ENCODE results near the gene IKZF2.

IKZF2 gene

DNA sequence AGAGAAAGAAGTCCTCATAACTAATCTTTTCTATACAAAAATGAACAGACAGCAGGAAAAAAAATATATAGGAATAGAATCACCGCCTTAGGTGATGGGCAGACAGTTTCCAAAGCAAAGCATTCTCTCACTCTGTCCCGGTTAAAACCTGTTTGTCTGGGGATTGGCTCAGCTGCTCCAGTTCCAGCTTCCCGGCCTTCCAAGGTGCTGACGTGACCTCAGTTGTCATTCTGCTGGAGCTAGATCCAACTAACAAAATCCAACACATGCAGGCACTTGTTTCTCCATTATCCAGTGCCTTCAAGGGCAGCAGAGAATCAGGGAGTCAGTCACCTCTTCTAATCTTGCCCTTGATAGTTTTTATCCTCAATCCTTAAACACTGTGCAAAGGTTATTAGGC is 52.8 kb downstream of the IKZF2 start:
- no peak for DNase-seq

GRCh38 chr2:213091765-213092164 is 59.6 kb downstream of the IKZF2 start:
- DNase-seq = no peak

DNA sequence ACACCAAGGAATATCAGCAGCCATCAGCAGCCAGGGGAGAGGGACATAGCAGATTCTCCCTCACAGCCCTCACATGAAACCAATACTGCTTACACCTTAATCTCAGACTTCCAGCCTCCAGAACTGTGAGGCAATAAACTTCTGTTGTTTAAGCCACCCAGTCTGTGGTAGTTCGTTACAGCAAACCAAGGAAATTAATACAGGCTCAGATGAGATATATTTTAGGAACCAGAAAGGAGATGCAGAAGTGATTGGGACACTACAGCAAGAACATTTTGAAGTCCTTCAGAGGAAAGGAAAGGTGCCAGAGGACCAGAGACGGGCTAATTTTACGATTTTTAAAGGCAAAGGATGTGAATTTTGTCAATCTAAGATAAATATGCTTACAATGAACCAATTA is 60.6 kb downstream of the IKZF2 start:
- no peak for DNase-seq

DNA sequence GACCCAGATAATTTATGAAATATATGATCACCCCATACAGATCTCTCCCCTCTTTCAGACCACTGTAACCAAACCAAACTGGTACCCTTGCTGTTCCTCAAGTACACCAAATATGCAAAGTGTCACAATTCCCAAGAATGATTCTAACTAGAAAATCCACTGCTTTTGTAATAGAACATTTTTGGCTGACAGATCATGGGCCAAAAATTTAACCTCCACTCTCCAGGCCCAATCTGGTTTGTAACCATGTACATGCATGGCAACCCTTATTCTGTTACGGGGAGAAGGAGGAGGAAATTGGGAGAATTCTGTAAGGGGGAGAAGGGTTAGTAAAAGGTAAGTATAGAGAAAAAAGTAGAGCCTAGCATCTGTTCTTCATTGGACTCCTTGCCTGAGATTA is 62.0 kb downstream of the IKZF2 start:
- DNase-seq = no peak

DNA sequence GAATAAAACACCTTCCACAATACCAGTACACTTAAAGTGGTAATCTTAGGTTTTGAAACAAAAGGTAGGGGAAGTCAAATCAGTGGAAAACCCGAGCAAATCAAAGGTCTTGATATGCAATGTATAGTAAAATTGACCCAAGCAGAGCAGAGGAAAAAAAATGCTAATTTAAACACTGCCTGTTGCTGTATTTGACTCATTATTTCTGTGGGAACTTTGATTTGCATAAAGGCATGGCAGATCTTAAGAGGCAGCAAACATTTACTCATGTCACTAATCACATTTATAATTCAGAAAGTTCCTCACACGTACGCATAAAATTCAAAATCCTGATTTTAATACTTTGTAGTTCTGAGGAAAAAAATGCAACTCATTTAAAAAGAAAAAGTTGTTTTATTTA is 64.4 kb downstream of the IKZF2 start:
- DNase-seq = no peak

- DNase-seq = no peak
These were observed 64.8 kb downstream of the IKZF2 start for GRCh38 chr2:213086571-213086970.

DNA sequence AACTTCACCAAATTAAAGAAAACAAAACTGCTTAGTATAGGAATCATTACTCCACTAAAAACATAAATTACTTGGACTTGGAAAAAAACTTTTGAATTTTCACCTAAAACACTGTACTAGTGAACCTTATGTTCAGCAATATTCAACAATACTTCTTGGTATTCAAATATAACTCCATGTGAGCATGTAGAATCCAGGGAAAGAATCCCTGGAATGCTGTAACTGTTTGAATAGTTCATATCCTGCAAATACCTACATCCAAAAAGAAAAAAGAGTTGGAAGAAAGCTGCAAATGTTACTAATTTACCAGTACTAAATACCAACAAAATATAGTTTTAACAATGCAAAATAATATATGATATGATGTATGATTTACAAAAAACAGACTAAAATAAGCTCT is 65.4 kb downstream of the IKZF2 start:
- no peak for DNase-seq

- no peak for DNase-seq
These were observed 65.9 kb downstream of the IKZF2 start for GRCh38 chr2:213085538-213085937.

- no peak for DNase-seq
These were observed 67.2 kb downstream of the IKZF2 start for GRCh38 chr2:213084261-213084660.

- no peak for DNase-seq
These were observed 70.3 kb downstream of the IKZF2 start for GRCh38 chr2:213080969-213081617.

DNA sequence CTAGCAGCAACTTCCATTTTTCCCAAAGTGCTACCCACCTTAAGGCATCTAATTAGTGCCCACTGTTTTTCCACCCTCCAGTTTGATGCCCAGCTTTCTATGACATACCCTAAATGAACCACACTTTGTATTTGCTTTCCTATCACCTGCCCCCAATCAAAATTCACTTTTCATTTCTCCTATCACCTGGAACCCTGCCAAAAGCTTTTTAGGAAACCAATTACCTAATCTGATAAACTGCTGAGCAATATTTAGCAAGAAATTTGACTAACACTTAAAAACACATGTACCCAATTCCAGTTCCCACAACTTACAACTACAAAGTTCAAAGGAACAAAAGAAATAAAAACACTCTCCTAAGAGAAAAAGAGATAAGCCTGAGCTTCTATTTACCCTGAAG is 71.7 kb downstream of the IKZF2 start:
- DNase-seq = no peak

- DNase-seq = no peak
These were observed 72.7 kb downstream of the IKZF2 start for GRCh38 chr2:213078686-213079085.

DNA sequence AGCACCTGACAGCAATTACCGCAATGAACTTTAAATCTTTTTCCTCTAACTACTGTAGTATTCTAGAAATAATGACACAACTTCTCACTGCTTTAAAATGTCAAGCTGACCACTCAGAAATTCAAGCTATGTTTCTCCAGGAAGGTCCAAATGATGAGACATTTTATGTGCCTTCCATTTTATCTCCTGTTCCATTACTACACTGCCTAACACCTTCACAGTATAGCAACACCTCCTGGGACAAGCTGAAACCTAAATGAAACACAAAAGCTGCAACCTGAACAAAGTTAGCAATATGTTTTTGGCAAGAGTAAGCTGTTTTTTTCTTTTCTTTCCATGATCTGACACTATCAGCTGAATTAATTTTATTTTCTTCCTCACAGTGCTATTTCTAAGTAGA is 81.9 kb downstream of the IKZF2 start:
- DNase-seq = no peak

- no peak for DNase-seq
These were observed 82.6 kb downstream of the IKZF2 start for GRCh38 chr2:213068676-213069359.

GRCh38 chr2:213067888-213068287 is 83.5 kb downstream of the IKZF2 start:
- DNase-seq = no peak

DNA sequence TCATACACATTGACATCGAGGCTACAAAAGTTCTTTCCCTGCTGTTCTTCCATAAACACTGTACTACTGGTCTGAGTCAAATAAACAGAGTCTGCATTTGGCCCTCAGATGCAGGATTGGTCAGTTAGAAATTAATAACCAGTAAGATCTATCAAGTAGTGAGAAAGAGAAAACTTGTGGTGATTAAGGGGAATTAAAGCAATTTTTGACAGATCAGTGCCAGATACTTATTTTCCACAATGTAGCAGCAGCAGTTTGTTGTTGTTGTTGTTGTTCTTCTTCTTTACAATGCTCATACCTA is 85.0 kb downstream of the IKZF2 start:
- DNase-seq = no peak

- no peak for DNase-seq
These were observed 85.6 kb downstream of the IKZF2 start for GRCh38 chr2:213065583-213066442.

DNA sequence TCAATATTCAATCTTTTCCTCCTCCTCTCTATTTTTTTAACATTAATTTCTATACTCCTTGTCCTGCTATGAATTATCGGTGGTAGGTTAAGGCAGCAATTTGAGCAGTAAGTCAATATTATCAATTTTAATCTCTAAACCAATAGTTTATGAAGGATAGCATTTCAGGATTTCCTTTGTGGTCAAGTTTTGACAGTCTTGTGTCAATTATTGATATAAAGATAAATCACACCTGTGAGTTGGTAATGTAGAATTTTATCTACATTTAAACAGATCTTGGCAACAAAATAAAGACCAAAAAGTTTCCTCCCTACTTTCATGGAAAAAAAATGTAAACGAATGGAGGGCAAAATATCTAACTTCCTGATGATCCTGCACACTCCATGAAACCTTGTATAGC is 87.3 kb downstream of the IKZF2 start:
- no peak for DNase-seq

DNA sequence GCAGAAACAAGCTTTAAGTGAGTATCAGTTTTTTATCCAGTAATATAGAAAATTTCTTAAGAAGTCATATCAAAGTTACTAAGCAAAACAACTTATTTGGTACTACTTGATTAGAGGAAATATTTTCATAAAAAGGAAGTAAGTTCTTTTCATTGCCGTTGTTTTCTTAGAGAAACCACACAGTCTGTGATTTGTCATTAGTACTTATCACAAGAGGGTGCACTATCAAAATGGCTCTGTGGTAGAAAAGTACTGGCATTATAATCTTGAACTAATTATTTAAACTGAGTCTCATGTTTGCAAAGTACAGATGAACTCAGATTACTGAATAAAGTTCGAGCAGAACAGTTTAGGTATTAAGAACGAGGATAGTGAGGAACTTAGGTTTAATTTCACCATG is 93.4 kb downstream of the IKZF2 start:
- DNase-seq = no peak

GRCh38 chr2:213046431-213046830 is 105.0 kb downstream of the IKZF2 start:
- no peak for DNase-seq

DNA sequence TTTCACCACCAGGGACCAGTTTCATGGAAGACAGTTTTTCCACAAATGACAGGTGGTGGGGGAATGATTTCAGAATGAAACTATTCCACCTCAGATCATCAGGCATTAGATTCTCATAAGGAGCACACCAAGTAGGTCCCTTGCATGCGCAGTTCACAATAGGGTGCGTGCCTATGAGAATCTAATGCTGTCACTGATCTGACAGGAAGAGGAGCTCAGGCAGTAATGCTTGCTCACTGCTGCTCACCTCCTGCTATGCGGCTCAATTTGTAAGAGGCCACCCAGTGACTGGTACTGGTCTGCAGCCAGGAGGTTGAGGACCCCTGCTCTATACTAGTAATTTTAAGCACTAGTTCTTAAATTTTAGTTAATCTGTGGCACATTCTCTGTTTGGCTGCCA is 107.8 kb downstream of the IKZF2 start:
- no peak for DNase-seq

DNA sequence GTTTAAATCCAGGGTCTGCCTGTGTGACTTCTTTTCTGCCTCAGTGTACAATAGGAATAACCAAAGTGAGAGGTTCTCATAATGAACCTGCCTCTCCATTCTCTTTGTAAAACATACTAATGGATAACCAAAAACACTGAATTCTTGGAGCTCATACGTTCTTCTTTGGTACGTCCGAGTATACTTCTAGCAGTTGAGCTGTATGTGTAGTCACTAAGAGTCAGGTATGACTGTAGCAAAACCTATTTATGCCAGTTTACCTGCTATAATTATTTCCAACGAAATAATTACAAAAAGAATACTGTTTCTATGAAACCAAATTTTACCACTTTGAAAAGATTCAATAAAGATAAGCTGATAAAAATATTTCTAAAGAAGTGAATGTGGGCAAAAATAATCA is 109.2 kb downstream of the IKZF2 start:
- no peak for DNase-seq

GRCh38 chr2:213036836-213037235 is 114.6 kb downstream of the IKZF2 start:
- no peak for DNase-seq

GRCh38 chr2:213034585-213034984 is 116.8 kb downstream of the IKZF2 start:
- DNase-seq = no peak

Data from KG1 (cell line).